Measurements from ENCODE around the gene GDNF.

GDNF gene

GRCh38 chr5:37792975-37793631 lies 46.7 kb downstream of the GDNF start:
- Mint-ChIP-seq H3K36me3 (ENCODE audit: low read depth) (peaks cover 23% of the 10 kb centered on the region), H3K4me3 (no peak overlapping the region), H3K27me3 (ENCODE audit: low read depth, poor library complexity) (peaks cover 3% of the 10 kb centered on the region), H3K9me3 (peaks cover 65% of the 10 kb centered on the region), H3K27ac (no peak overlapping the region), H3K4me1 (peaks cover 6% of the 10 kb centered on the region)
- TF ChIP-seq, protein P1, sequence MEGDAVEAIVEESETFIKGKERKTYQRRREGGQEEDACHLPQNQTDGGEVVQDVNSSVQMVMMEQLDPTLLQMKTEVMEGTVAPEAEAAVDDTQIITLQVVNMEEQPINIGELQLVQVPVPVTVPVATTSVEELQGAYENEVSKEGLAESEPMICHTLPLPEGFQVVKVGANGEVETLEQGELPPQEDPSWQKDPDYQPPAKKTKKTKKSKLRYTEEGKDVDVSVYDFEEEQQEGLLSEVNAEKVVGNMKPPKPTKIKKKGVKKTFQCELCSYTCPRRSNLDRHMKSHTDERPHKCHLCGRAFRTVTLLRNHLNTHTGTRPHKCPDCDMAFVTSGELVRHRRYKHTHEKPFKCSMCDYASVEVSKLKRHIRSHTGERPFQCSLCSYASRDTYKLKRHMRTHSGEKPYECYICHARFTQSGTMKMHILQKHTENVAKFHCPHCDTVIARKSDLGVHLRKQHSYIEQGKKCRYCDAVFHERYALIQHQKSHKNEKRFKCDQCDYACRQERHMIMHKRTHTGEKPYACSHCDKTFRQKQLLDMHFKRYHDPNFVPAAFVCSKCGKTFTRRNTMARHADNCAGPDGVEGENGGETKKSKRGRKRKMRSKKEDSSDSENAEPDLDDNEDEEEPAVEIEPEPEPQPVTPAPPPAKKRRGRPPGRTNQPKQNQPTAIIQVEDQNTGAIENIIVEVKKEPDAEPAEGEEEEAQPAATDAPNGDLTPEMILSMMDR (IDR thresholded peaks at IDR 0.05) = no peak
- no peak for DNase-seq

GRCh38 chr5:37791321-37791720 lies 48.5 kb downstream of the GDNF start:
- no peak for DNase-seq
- Mint-ChIP-seq H3K4me3 (no peak overlapping the region), H3K4me1 (peaks cover 6% of the 10 kb centered on the region), H3K27ac (no peak overlapping the region), H3K9me3 (peaks cover 57% of the 10 kb centered on the region), H3K27me3 (ENCODE audit: low read depth, poor library complexity) (peaks cover 3% of the 10 kb centered on the region), H3K36me3 (ENCODE audit: low read depth) (peaks cover 18% of the 10 kb centered on the region)
- TF ChIP-seq, protein P1 (IDR thresholded peaks at IDR 0.05) = no peak

- no peak overlapping the region for H3K27ac Mint-ChIP-seq
- no peak overlapping the region for H3K4me3 Mint-ChIP-seq
Measured at GRCh38 chr5:37789991-37790390, 49.9 kb downstream of the GDNF start.

GRCh38 chr5:37787742-37788141 lies 52.1 kb downstream of the GDNF start:
- H3K9me3 Mint-ChIP-seq = peaks cover 41% of the 10 kb centered on the region
- no peaks in the 10 kb centered on the region for H3K4me1 Mint-ChIP-seq
- no peaks in the 10 kb centered on the region for H3K27me3 Mint-ChIP-seq (ENCODE audit: low read depth, poor library complexity)

More at GRCh38 chr5:37789991-37790390, 49.9 kb downstream of the GDNF start:
- no peak for DNase-seq
- Mint-ChIP-seq H3K27me3 (ENCODE audit: low read depth, poor library complexity) (peaks cover 3% of the 10 kb centered on the region), H3K9me3 (peaks cover 55% of the 10 kb centered on the region), H3K4me1 (peaks cover 6% of the 10 kb centered on the region), H3K36me3 (ENCODE audit: low read depth) (peaks cover 18% of the 10 kb centered on the region)
- TF ChIP-seq, protein P1 (IDR thresholded peaks at IDR 0.05) = no peak

GRCh38 chr5:37786862-37787519 lies 52.9 kb downstream of the GDNF start:
- Mint-ChIP-seq H3K9me3 (peaks cover 34% of the 10 kb centered on the region), H3K4me3 (no peak overlapping the region), H3K36me3 (ENCODE audit: low read depth) (no peaks in the 10 kb centered on the region), H3K4me1 (no peaks in the 10 kb centered on the region), H3K27ac (no peak overlapping the region), H3K27me3 (ENCODE audit: low read depth, poor library complexity) (no peaks in the 10 kb centered on the region)
- no peak for DNase-seq
- TF ChIP-seq, protein P1 (IDR thresholded peaks at IDR 0.05) = no peak

More at GRCh38 chr5:37787742-37788141, 52.1 kb downstream of the GDNF start:
- DNase-seq = no peak
- TF ChIP-seq, protein P1 (IDR thresholded peaks at IDR 0.05) = no peak
- Mint-ChIP-seq H3K27ac (no peak overlapping the region), H3K36me3 (ENCODE audit: low read depth) (peaks cover under 1% of the 10 kb centered on the region), H3K4me3 (no peak overlapping the region)

Data from nephron progenitor cell (in vitro differentiated cells).